Sciatic nerve (tissue), 2 donors: Measurements from ENCODE around the gene UNC119. TPM values are rescaled to one million over a fixed set of nuclear protein-coding genes. Genes with fewer than 3 reads are reported as not detected.
"Not testable (repeated sequence)": the region's sequence is repeated elsewhere in the genome, so short reads cannot be mapped to it uniquely, and the experiment has no call there.

Experiments used
- ATAC-seq: fragments of 200-7000 bp; cut with Tn5 transposase; one replicate; pipeline ENCODE4 v1.9.1; 2020; ENCODE audit warnings: mild to moderate bottlenecking, moderate library complexity
- DNase-seq: peaks from one replicate; pipeline ENCODE4 v3.0.0-alpha.2; 2020; ENCODE audit warnings: low spot score
- intact Hi-C: fragments of 100-400 bp; cut with DNase I; formaldehyde crosslinking; loops from one replicate; pipeline ENCODE4 v1.14.2; 2022
- total RNA-seq: library from RNA; stranded (reverse); fragmentation: NEBNext Ultra II Directional; extraction: Animal tissue kit (Norgen Biotek cat#: 25700); gene quantifications from one replicate; pipeline ENCODE4 v1.2.1, GENCODE V29; 2021
- donor health status: DM: no; HTN: no; CAD: no.
- donor health status: DM: no; HTN: no; CAD: no.

The UNC119 gene
- total RNA-seq, 1 donor from 2014 or later, result 28.3 TPM

DNA sequence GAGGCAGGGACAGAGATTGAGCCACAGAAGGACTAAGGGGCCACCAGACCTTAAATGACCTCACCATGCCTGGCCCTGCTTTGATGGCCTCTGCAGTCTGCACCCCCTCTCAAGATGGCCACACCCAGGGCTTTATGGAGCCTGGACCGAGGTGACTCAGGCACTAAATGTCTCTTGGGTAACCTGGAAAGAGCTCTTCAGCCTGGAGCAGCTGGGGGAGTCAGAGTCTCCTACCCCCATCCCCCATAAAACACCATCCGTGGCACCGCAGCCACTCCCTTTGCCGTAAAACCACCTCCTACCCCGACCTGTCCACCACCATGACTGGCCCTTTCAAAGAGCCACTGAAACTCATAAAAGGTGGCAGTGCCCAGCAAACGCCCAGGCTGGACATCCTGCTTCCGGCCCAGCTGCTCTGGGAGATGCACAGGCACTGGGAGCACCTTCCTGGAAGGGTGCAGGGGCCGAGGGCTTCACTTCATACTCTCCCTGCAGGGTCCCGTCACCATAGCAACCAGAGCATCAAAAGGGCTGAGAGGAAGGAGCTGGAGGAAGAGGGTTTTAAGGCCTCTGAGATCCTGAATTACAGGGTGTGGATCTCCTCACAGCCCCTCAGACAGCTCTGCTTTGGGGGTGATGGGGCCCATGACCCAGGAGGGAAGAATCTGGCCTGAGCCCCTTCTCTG lies 24.0 kb downstream of the UNC119 start:
- ATAC-seq, result no peak
- intact Hi-C loops, result no loop called here
- no peak for DNase-seq

- no peak for DNase-seq
- intact Hi-C loops, result no loop called here
- no peak for ATAC-seq
Observed at GRCh38 chr17:28527859-28528258, 24.6 kb downstream of the UNC119 start.

DNA sequence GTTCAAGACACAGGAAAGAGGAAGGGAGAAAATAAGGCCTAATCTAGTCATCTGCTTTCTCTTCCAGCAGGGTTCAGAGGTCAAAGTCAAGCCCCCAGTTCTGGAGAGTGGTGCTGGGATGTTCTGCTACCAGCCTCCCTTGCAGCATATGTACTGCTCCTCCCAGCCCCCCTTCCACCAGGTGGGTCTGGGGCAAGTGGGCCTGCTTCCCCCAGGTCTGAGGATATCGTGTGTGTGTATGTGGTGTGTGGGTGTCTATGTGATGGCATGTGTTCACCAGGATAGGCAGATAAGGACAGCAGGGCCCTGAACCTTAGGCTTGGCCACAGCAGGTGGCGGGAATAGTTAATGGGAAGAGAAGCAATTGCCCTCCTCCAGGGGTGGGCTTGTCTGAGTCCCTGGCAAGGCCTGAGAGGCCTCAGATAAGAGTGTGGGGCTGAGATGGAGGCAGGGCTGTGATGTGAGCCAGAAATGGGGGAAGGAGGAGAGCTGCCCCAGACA lies 25.2 kb downstream of the UNC119 start:
- ATAC-seq (no peak), DNase-seq (no peak)
- intact Hi-C loops, result no loop called here

DNA sequence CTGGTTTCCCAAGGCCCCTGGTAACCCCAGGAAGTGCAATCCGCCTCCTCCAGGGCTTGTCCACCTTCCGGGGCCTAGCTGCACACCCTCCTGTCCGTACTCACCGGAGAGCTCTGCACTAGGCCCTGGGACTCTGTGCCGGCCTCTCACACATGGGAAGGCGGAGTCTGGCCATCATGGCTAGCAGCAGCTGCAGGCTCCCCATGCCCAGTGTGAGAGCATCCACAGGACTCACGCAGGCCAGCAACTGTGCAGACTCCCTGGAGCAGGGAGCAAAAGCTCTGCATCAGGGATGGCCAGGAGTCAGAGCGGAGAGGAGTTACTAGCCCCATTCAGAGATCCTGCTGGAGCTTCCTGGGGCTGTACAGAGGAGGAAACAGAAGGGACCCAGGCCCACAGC lies 26.0 kb downstream of the UNC119 start:
- no peak for DNase-seq
- intact Hi-C loops, result no loop called here
- no peak for ATAC-seq

DNA sequence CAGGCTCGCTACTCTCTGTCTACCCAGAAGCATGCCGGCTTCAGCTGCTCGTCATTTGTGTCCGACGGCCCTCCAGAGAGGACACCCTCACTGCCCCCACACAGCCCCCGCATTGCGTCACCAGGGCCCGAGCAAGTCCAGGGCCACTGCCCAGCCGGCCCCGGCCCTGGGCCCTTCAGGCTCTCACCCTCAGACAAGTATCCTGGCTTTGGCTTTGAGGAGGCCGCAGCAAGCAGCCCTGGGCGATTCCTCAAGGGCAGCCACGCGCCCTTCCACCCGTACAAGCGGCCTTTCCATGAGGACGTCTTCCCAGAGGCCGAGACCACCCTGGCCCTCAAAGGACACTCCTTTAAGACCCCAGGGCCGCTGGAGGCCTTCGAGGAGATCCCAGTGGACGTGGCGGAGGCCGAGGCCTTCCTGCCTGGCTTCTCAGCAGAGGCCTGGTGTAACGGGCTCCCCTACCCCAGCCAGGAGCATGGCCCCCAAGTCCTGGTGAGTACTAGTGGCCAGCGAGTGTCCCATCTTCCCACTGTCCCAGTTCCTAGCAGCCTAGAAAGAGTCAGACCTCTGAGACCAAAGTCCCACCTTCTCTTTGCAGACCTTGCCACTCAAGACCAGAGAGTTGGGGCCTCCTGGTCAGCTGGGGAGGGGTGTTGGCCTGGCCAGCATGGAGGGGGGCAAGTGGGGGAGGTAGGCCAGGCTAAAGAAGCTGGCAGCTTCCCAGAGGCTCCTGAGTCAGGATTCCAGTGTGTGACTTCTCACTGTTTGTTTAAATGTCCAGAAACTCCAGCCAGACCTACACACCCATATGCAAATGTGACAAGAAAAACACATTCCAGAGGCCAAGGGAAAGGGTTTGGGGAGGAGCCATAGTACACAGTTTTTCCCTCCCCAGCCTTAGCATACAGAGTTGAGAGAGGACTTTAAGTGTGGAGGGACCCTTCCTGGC lies 27.7 kb downstream of the UNC119 start:
- intact Hi-C loops, result no loop called here
- DNase-seq (no peak), ATAC-seq (no peak)

GRCh38 chr17:28523876-28524275 lies 28.5 kb downstream of the UNC119 start:
- intact Hi-C loops, result no loop called here
- ATAC-seq (no peak), DNase-seq (no peak)

- no peak for ATAC-seq
- DNase-seq, result no peak
- intact Hi-C loops, result no loop called here
Observed at GRCh38 chr17:28523186-28523585, 29.2 kb downstream of the UNC119 start.

- ATAC-seq, intact Hi-C loops: not testable (repeated sequence)
Observed at GRCh38 chr17:28522281-28522680, 30.1 kb downstream of the UNC119 start.

GRCh38 chr17:28521311-28522085 lies 30.9 kb downstream of the UNC119 start:
- intact Hi-C loops, result no loop called here
- DNase-seq, result no peak
- ATAC-seq, result no peak

More at GRCh38 chr17:28522281-28522680, 30.1 kb downstream of the UNC119 start:
- not testable (repeated sequence) for DNase-seq

GRCh38 chr17:28520687-28521086 lies 31.7 kb downstream of the UNC119 start:
- DNase-seq (no peak), ATAC-seq (no peak)
- intact Hi-C loops, result no loop called here

- ATAC-seq (no peak), DNase-seq (no peak)
- intact Hi-C loops, result no loop called here
Observed at GRCh38 chr17:28519236-28519635, 33.2 kb downstream of the UNC119 start.

DNA sequence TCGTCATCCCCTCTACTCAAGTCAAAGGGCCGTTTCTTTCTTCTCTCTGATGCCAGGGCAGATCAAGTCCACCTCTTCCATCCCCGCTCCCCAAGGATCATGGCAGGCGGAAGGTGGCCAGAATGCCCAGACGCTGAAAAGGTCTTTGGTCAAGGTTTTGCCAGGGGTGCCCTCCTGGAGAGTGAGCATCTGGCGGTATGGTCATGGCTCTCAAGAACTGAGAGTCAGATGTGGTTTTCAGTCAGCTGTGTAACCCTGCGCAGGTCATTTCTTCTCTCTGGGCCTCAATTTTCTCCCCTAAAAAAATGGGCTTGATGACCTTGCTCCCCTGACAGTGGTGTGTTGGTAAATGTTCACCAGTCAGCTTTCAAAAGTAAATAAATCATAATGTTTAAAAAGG lies 33.8 kb downstream of the UNC119 start:
- DNase-seq (no peak), ATAC-seq (no peak)
- intact Hi-C loops, result no loop called here

- intact Hi-C loops, result no loop called here
- DNase-seq (no peak), ATAC-seq (no peak)
Observed at GRCh38 chr17:28518132-28518531, 34.3 kb downstream of the UNC119 start.

DNA sequence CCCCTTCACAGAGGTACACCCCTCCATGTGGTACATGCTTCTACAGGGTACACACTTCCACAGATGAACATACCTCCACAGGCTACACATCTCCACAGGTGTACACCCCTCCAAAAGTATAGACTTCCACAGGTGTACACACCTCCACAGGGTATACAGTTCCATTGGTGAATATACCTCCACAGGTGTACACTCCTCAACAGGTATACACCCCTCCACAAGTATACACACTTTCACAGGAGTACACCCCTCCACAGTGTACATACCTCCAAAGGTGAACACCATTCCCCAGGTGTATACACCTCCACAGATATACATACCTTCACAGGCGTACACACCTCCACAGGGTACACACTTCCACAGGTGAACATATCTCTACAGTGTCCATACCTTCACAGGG lies 36.9 kb downstream of the UNC119 start:
- DNase-seq, result no peak
- intact Hi-C loops, result no loop called here
- ATAC-seq, result no peak

DNA sequence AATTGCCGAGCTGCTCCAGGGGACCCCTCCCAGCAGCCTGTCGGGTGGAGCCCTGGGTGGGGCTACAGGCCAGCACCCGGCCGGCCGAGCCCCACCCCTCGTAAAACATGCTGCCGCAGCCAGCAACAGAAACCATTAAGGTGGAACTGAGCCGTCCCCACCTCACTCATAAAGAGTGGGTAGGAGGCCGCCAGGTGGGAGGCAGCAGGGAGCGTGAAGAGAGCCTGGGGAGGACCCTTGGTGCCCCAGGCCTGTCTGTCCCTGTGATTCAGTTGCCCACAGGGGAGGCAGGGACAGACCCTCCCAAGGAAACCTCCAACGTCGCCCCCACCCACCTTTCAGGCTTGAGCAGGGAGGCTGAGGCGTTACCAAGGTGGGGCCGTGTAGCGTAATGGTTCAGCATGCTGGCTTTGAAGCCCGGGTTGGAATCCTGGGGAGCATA lies 37.8 kb downstream of the UNC119 start:
- ATAC-seq (no peak), DNase-seq (no peak)
- intact Hi-C loops, result no loop called here

DNA sequence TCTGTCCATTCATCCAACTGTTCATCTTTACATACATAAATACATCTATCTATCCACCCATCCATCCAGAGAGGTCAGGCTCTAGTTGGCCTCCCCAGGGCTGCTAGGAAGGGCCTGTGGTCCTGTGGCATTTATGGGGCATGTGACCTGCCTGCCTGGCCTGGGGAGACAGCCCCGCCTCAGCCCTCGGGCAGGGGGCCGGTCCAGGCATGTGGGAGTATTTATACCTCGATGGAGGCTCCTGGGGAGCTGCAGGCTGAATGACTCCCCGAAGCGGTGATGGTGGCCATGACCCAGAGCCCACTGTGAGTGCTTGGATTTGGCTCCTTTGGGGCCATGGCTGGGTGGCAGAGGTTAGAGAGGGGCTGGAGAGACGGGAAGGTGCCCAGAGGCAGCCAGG lies 38.9 kb downstream of the UNC119 start:
- no peak for DNase-seq
- intact Hi-C loops, result no loop called here
- no peak for ATAC-seq

DNA sequence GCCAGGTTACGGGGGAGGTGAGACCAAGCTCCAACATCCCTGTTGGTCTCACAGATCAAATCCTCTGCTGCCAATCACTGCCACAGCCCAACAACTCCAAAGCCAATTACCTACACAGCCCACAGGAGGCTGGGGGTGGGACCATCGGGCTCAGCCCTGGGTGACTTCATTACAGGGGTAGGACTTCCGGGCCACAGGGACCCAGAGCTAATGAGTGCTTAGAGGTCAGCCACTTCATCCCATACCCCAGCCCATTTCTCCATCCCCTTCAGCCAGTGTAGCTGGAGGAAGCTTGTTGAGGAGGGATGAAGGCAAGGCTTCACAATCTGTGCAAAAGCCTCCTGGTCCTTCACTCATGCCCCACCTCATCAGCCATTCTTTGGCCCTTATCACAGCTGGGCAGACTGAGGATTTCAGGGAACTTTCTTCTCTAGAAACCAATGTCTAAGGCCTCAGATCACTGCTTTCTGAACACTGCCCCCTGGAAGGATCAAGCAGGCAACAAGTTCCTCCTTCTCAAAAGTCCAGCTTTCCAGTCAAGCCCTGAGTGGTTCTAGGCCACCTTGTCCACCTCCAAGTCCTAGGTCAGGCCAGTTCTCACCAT lies 40.5 kb downstream of the UNC119 start:
- no peak for ATAC-seq
- intact Hi-C loops, result no loop called here
- DNase-seq, result no peak

GRCh38 chr17:28509789-28510188 lies 42.6 kb downstream of the UNC119 start:
- ATAC-seq (peak; percentile 29), DNase-seq (no peak)
- intact Hi-C loops, result loop anchor here (10.0 kb wide), 1 partner anchor 105 kb away; the partner anchor contains the start of gene RSKR

DNA sequence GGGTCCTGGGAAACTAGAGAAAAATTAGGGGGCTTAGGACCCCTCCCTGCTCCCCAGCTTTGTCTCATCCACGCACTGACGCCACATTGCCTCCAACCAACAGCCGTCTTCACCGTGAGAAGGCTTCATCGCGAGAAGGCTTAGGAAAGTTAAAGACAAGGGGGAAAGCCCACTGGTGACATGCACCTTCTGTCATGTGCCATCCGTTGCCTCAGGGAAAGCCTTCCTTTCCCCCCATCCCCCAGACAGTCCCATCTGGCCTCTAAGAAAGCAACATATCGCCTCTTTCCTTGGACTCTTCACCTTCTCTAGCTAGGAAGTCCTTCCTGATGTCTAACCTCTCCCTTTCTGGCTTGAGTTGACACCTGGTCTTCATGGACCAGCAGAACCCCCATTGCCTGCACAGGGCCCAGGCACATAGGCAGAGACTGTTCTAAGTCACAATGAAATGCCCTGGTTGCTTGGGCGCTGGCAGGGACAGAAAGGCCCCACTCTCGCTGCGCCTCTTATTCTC lies 44.2 kb downstream of the UNC119 start:
- ATAC-seq (no peak), DNase-seq (no peak)
- intact Hi-C loops, result loop anchor here (10.0 kb wide), 1 partner anchor 107 kb away; the partner anchor contains the start of gene RSKR
